OCI-LY1 (cell line): ENCODE data around the gene NEGR1.

Source experiments
- CTCF ChIP-seq: fragments of 200-600 bp; sonication (generic), shearing (Covaris generic); IDR thresholded peaks from 2 replicates; pipeline ENCODE4 v1.5.1; 2017; ENCODE audit warnings: mild to moderate bottlenecking, antibody characterized with exemption, low read length, moderate library complexity, mixed read lengths
- EZH2 ChIP-seq: fragments of 200-600 bp; sonication (generic), shearing (Covaris generic); IDR thresholded peaks from 2 replicates; pipeline ENCODE4 v1.8.0; 2017; ENCODE audit warnings: borderline replicate concordance, mixed run types, mild to moderate bottlenecking, antibody characterized with exemption, low read length, moderate library complexity, mixed read lengths

- TF ChIP-seq EZH2, result no peak
- TF ChIP-seq CTCF, result no peak
Observed at GRCh38 chr1:72285074-72285425, 2.7 kb upstream of the NEGR1 start.
